Measurements from ENCODE around the gene IGFBP2. TPM values are rescaled to one million over a fixed set of nuclear protein-coding genes. Genes with fewer than 3 reads are reported as not detected.
A peak's percentile ranks its signal among the peaks of the same experiment; 100 is the strongest.

The IGFBP2 gene
- total RNA-seq, 1 donor from 2014 or later = 2,855 TPM

DNA sequence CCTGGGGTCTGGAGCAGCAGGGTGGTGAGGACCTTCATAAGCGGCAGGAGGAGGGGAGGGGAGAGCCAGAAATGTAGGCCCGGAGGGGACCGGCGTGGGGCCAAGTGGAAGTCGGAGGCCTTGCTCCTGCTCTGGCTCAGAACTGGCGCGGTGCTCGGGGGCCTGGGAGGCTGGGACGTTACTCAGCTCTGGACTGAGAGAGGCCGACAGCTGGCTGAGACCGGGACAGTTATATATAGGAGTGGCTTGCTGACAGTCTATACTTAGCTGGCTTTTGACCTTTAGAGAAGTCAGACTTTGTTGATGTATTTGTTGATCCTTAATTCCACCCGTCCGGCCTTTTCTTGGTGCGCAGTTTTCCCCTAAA is 46.4 kb downstream of the IGFBP2 start:
- H3K9me3 Mint-ChIP-seq (ENCODE audit: unreplicated experiment) = no peaks in the 10 kb centered on the region
- no peak overlapping the region for H3K4me3 Mint-ChIP-seq (ENCODE audit: unreplicated experiment)
- H3K36me3 Mint-ChIP-seq (ENCODE audit: unreplicated experiment) = peaks cover 86% of the 10 kb centered on the region
- TF ChIP-seq, protein P1, sequence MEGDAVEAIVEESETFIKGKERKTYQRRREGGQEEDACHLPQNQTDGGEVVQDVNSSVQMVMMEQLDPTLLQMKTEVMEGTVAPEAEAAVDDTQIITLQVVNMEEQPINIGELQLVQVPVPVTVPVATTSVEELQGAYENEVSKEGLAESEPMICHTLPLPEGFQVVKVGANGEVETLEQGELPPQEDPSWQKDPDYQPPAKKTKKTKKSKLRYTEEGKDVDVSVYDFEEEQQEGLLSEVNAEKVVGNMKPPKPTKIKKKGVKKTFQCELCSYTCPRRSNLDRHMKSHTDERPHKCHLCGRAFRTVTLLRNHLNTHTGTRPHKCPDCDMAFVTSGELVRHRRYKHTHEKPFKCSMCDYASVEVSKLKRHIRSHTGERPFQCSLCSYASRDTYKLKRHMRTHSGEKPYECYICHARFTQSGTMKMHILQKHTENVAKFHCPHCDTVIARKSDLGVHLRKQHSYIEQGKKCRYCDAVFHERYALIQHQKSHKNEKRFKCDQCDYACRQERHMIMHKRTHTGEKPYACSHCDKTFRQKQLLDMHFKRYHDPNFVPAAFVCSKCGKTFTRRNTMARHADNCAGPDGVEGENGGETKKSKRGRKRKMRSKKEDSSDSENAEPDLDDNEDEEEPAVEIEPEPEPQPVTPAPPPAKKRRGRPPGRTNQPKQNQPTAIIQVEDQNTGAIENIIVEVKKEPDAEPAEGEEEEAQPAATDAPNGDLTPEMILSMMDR (IDR thresholded peaks at IDR 0.05) = no peak
- no peaks in the 10 kb centered on the region for H3K27me3 Mint-ChIP-seq (ENCODE audit: unreplicated experiment)
- peak overlapping the region; percentile 44 for H3K27ac Mint-ChIP-seq (ENCODE audit: unreplicated experiment)
- no peak for DNase-seq (ENCODE audit: extremely low spot score, unreplicated experiment)
- peaks cover 47% of the 10 kb centered on the region for H3K4me1 Mint-ChIP-seq (ENCODE audit: unreplicated experiment)

DNA sequence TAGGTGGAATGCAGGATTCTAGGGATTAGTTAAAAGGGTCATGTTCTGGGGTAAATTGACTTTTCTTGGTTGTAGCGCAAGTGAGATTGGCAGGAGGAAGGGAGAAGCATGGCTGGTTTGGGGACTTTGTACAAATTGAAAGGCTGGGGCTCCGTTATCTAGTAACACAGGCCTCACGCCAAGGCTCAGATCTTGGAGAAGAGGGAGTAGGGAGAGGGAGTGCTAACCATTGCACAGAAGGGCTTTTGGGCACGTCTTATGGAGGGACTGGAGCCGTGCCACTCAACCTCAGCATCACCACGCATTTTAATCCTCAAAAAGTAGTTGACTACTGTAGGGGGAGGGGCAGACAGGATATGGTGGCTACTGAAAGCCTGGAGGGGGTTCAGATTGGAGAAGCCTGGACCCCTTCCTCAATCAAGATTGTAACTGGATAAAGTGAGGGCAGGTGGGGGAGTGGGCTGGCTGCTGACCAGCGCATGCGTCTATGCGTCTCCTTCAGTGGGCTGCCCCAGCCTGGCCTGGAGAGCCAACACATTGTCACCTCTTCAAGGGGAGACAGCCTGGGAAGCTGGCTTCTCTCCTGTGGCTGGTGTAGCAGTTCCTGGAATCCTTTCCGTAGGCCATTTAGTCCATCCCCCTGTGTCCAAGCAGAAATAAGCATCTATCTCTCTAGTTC is 47.9 kb downstream of the IGFBP2 start:
- Mint-ChIP-seq H3K27me3 (ENCODE audit: unreplicated experiment) (no peaks in the 10 kb centered on the region), H3K27ac (ENCODE audit: unreplicated experiment) (peak overlapping the region; percentile 48), H3K36me3 (ENCODE audit: unreplicated experiment) (peaks cover 81% of the 10 kb centered on the region), H3K4me1 (ENCODE audit: unreplicated experiment) (peaks cover 55% of the 10 kb centered on the region), H3K4me3 (ENCODE audit: unreplicated experiment) (no peak overlapping the region), H3K9me3 (ENCODE audit: unreplicated experiment) (no peaks in the 10 kb centered on the region)
- TF ChIP-seq, protein P1 (IDR thresholded peaks at IDR 0.05) = no peak
- no peak for DNase-seq (ENCODE audit: extremely low spot score, unreplicated experiment)

DNA sequence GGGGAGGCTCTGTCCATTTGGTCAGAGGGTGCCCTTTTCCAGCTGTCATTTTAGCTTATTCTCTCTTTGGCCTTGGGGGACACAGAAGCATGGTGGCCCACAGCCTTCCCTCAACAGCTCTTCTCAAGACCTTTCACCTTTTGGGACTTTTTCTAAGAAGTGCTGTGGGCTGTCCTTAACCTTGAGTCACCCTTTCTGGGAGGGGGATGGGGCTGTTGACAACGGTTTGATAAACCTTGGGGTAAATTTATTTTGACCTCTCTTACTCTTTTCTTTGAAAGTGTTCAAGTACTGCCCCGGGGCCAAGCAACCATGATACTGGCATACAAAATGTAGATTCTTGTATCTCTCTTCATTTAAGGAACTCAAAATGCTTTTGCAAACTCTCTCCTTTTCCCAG is 48.5 kb downstream of the IGFBP2 start:
- DNase-seq (ENCODE audit: extremely low spot score, unreplicated experiment) = no peak
- no peaks in the 10 kb centered on the region for H3K9me3 Mint-ChIP-seq (ENCODE audit: unreplicated experiment)
- H3K4me3 Mint-ChIP-seq (ENCODE audit: unreplicated experiment) = no peak overlapping the region
- peaks cover 81% of the 10 kb centered on the region for H3K36me3 Mint-ChIP-seq (ENCODE audit: unreplicated experiment)
- H3K27me3 Mint-ChIP-seq (ENCODE audit: unreplicated experiment) = no peaks in the 10 kb centered on the region
- peaks cover 55% of the 10 kb centered on the region for H3K4me1 Mint-ChIP-seq (ENCODE audit: unreplicated experiment)
- peak overlapping the region; percentile 38 for H3K27ac Mint-ChIP-seq (ENCODE audit: unreplicated experiment)
- TF ChIP-seq, protein P1 (IDR thresholded peaks at IDR 0.05) = no peak

DNA sequence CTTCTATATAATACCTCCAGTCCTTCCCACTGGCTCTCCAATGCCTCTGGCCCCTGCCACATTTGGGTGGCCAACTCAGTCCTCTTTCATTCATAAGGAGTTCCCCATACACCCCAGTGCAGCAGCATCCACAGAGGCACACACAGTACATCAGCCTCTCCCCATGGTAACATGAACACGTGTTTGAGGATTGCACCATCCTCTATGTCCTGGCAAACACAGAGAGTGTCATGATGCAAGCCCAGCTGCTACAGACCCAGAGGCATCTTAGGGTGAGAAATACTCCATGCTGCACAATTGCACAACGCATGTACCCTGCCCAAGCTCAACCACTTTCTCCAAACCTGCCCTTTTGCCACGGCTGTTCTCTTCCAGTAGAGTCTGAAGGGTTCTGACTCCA is 50.6 kb downstream of the IGFBP2 start:
- Mint-ChIP-seq H3K27ac (ENCODE audit: unreplicated experiment) (no peak overlapping the region), H3K4me1 (ENCODE audit: unreplicated experiment) (peaks cover 61% of the 10 kb centered on the region), H3K4me3 (ENCODE audit: unreplicated experiment) (no peak overlapping the region), H3K27me3 (ENCODE audit: unreplicated experiment) (no peaks in the 10 kb centered on the region), H3K9me3 (ENCODE audit: unreplicated experiment) (no peaks in the 10 kb centered on the region), H3K36me3 (ENCODE audit: unreplicated experiment) (peaks cover 83% of the 10 kb centered on the region)
- TF ChIP-seq, protein P1 (IDR thresholded peaks at IDR 0.05) = no peak
- DNase-seq (ENCODE audit: extremely low spot score, unreplicated experiment) = no peak

DNA sequence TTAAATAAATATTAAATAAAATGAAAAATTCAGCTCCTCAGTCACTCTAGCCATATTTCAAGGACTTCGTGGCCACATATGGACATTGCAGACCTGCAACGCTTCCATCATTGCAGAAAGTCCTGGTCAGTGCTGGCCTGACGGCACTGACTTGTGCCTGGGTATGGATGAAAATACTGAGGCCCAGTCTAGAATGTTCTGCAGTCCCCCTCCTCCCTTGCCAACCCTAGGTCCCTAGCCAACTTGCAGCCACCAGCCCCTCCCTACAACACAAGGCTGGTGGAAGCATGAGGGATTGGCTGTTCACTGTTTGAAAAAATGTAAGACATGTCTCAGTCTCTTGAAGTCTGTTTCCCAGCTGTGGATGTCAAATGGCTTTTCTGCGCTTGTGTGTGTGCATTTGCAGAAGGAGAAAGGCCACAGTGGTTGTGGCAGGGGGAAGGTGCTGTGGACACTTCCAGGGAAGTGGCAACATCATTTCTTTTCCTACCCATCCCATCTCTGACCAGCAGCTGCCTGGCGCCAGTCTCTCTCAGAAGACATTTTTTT is 52.2 kb downstream of the IGFBP2 start:
- peaks cover 60% of the 10 kb centered on the region for H3K4me1 Mint-ChIP-seq (ENCODE audit: unreplicated experiment)
- no peak overlapping the region for H3K27ac Mint-ChIP-seq (ENCODE audit: unreplicated experiment)
- DNase-seq (ENCODE audit: extremely low spot score, unreplicated experiment) = no peak
- H3K9me3 Mint-ChIP-seq (ENCODE audit: unreplicated experiment) = no peaks in the 10 kb centered on the region
- H3K4me3 Mint-ChIP-seq (ENCODE audit: unreplicated experiment) = no peak overlapping the region
- peaks cover 82% of the 10 kb centered on the region for H3K36me3 Mint-ChIP-seq (ENCODE audit: unreplicated experiment)
- TF ChIP-seq, protein P1 (IDR thresholded peaks at IDR 0.05) = no peak
- H3K27me3 Mint-ChIP-seq (ENCODE audit: unreplicated experiment) = no peaks in the 10 kb centered on the region

All from osteocyte (in vitro differentiated cells).